Panc1 (cell line): ENCODE data around the gene STAMBP. TPM values are rescaled to one million over a fixed set of nuclear protein-coding genes. Genes with fewer than 3 reads are reported as not detected.

Source experiments
- ATAC-seq: fragments of 200-7000 bp; cut with Tn5 transposase; 2 replicates; pipeline ENCODE4 v1.9.1; 2020; ENCODE audit warnings: mild to moderate bottlenecking, moderate library complexity
- BruUV-seq: library from RNA; stranded (reverse); fragments of 400-500 nt; replicated peaks from 2 replicates; lab custom pipeline; 2021; lab: Mats Ljungman, UMichigan
- CTCF ChIA-PET: fragments of 300-600 bp; sonication (Branson Sonifier 250); formaldehyde crosslinking; loops from one replicate; lab custom pipeline; 2022; ENCODE audit warnings: antibody characterized with exemption; lab: Charles Lee
- POLR2A ChIA-PET: fragments of 300-600 bp; sonication (Branson Sonifier 250); formaldehyde crosslinking; loops from one replicate; lab custom pipeline; 2022; ENCODE audit warnings: antibody characterized with exemption; lab: Charles Lee
- DNase-seq: peaks from one replicate; pipeline ENCODE4 v3.0.0-alpha.2; 2010; ENCODE audit warnings: low read depth, low spot score
- H3K27ac ChIP-seq: 2 replicates; pipeline ENCODE4 v1.5.1; 2011; ENCODE audit warnings: mild to moderate bottlenecking, low read length, inconsistent platforms
- H3K27me3 ChIP-seq: fragments of 200-500 bp; sonication (Bioruptor generic); 2 replicates; pipeline ENCODE4 v1.6.0; 2014; ENCODE audit warnings: low read length, inconsistent platforms; ENCODE audit not compliant: control insufficient read depth, insufficient read depth
- H3K36me3 ChIP-seq: fragments of 200-500 bp; sonication (Bioruptor generic); 2 replicates; pipeline ENCODE4 v1.5.1; 2014; ENCODE audit warnings: inconsistent platforms, mild to moderate bottlenecking, low read length, moderate library complexity; ENCODE audit not compliant: control insufficient read depth, insufficient read depth
- H3K4me1 ChIP-seq: 2 replicates; pipeline ENCODE4 v1.5.1; 2011; ENCODE audit warnings: inconsistent platforms, mild to moderate bottlenecking, low read length, moderate library complexity; ENCODE audit not compliant: control insufficient read depth, insufficient read depth
- H3K4me3 ChIP-seq, 2 experiments: 2 replicates each; pipeline ENCODE4 v1.5.1; 2011 to 2012; ENCODE audit warnings: low read depth in 2 of 2, low read length in 2 of 2, mild to moderate bottlenecking in 2 of 2, inconsistent platforms in 1 of 2, moderate library complexity in 1 of 2
- H3K9me3 ChIP-seq: fragments of 200-500 bp; sonication (Bioruptor generic); 2 replicates; pipeline ENCODE4 v1.5.1; 2014; ENCODE audit warnings: low read depth, mild to moderate bottlenecking, inconsistent platforms, low read length, moderate library complexity; ENCODE audit not compliant: control insufficient read depth, insufficient read depth
- POLR2AphosphoS5 ChIP-seq: IDR thresholded peaks from 2 replicates; pipeline ENCODE4 v1.6.1; 2012; ENCODE audit warnings: mild to moderate bottlenecking, low read depth, low read length, moderate library complexity
- SIN3A ChIP-seq: IDR thresholded peaks from 2 replicates; pipeline ENCODE4 v1.6.1; 2012; ENCODE audit warnings: low read depth, mild to moderate bottlenecking, low read length, moderate library complexity, borderline replicate concordance; ENCODE audit not compliant: insufficient read depth
- TCF7L2 ChIP-seq: IDR thresholded peaks from 2 replicates; pipeline ENCODE4 v1.6.1; 2011; ENCODE audit warnings: mild to moderate bottlenecking, low read depth, low read length, inconsistent platforms
- in situ Hi-C: cut with HindIII; loops from 2 replicates; pipeline ENCODE4 v1.10.0; 2016; ENCODE audit warnings: low sequenced_read_pairs, low pct_unique_long_range_greater_than_20kb
- intact Hi-C: fragments of 100-400 bp; cut with micrococcal nuclease; formaldehyde crosslinking; loops from one replicate; pipeline ENCODE4 v1.10.0; 2022; ENCODE audit not compliant: unreplicated experiment
- total RNA-seq: library from RNA; stranded (reverse); gene quantifications from one replicate; pipeline ENCODE4 v1.2.1, GENCODE V29; 2021; ENCODE audit not compliant: unreplicated experiment
- TF ChIP-seq, protein P1 (sequence below): fragments of 450-650 bp; IDR thresholded peaks from 2 replicates; pipeline ENCODE4 v1.5.1; 2017; ENCODE audit warnings: mild to moderate bottlenecking
- TF ChIP-seq, protein P2 (sequence below), 2 experiments: IDR thresholded peaks; 2 replicates each; pipeline ENCODE4 v1.6.1; 2011 to 2012; ENCODE audit warnings: low read depth in 2 of 2, control low read depth in 1 of 2, low read length in 1 of 2, mild to moderate bottlenecking in 1 of 2, moderate library complexity in 1 of 2; ENCODE audit not compliant: insufficient read depth in 1 of 2

Gene STAMBP
- total RNA-seq, 1 experiment from 2014 or later = 49.0 TPM

DNA sequence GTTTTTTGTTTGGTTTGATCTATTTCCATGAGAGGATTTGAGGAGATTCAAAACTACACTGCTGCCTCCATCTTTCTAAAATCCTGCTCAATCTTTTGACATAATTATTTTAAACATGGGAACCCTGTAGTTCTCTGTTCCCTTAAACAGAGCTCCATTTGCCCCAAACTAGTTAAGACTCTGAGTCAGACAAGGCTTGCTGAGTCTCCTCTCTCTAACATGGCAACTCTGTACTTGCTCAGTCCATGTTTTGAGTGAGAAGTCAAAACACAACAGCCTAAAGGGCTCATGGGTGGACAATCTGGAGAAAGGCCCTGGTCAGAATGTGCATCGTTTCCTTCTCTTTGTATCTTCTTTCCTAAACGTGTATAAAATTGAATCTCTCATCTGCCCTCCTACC, 7.1 kb upstream of the STAMBP start:
- ChIA-PET CTCF (interaction anchor here (1.1 kb wide), 1 partner anchor 305 kb away, joined by 4 read pairs; no protein-coding TSS in a partner anchor), POLR2A (interaction anchor here (0.6 kb wide), 1 partner anchor 120 kb away, joined by 3 read pairs; no protein-coding TSS in a partner anchor)
- in situ Hi-C loops = no loop called here
- Histone ChIP-seq H3K4me1 (no peaks in the 10 kb centered on the region), H3K36me3 (no peaks in the 10 kb centered on the region), H3K27me3 (no peaks in the 10 kb centered on the region), H3K27ac (no peak overlapping the region), H3K9me3 (no peaks in the 10 kb centered on the region), H3K4me3 (no peak overlapping the region)
- BruUV-seq = no TSS peak
- DNase-seq = no peak
- no peak for TF ChIP-seq SIN3A
- TF ChIP-seq, protein P1, sequence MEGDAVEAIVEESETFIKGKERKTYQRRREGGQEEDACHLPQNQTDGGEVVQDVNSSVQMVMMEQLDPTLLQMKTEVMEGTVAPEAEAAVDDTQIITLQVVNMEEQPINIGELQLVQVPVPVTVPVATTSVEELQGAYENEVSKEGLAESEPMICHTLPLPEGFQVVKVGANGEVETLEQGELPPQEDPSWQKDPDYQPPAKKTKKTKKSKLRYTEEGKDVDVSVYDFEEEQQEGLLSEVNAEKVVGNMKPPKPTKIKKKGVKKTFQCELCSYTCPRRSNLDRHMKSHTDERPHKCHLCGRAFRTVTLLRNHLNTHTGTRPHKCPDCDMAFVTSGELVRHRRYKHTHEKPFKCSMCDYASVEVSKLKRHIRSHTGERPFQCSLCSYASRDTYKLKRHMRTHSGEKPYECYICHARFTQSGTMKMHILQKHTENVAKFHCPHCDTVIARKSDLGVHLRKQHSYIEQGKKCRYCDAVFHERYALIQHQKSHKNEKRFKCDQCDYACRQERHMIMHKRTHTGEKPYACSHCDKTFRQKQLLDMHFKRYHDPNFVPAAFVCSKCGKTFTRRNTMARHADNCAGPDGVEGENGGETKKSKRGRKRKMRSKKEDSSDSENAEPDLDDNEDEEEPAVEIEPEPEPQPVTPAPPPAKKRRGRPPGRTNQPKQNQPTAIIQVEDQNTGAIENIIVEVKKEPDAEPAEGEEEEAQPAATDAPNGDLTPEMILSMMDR = no peak
- TF ChIP-seq, protein P2, sequence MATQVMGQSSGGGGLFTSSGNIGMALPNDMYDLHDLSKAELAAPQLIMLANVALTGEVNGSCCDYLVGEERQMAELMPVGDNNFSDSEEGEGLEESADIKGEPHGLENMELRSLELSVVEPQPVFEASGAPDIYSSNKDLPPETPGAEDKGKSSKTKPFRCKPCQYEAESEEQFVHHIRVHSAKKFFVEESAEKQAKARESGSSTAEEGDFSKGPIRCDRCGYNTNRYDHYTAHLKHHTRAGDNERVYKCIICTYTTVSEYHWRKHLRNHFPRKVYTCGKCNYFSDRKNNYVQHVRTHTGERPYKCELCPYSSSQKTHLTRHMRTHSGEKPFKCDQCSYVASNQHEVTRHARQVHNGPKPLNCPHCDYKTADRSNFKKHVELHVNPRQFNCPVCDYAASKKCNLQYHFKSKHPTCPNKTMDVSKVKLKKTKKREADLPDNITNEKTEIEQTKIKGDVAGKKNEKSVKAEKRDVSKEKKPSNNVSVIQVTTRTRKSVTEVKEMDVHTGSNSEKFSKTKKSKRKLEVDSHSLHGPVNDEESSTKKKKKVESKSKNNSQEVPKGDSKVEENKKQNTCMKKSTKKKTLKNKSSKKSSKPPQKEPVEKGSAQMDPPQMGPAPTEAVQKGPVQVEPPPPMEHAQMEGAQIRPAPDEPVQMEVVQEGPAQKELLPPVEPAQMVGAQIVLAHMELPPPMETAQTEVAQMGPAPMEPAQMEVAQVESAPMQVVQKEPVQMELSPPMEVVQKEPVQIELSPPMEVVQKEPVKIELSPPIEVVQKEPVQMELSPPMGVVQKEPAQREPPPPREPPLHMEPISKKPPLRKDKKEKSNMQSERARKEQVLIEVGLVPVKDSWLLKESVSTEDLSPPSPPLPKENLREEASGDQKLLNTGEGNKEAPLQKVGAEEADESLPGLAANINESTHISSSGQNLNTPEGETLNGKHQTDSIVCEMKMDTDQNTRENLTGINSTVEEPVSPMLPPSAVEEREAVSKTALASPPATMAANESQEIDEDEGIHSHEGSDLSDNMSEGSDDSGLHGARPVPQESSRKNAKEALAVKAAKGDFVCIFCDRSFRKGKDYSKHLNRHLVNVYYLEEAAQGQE (IDR thresholded peaks at IDR 0.05; ENCODE audit: insufficient read depth in 1 of 2, low read depth in 2 of 2, low read length in 1 of 2) = no peak
- no peak for TF ChIP-seq POLR2AphosphoS5
- TF ChIP-seq TCF7L2 = no peak
- ATAC-seq = no peak
- intact Hi-C loops = no loop called here

DNA sequence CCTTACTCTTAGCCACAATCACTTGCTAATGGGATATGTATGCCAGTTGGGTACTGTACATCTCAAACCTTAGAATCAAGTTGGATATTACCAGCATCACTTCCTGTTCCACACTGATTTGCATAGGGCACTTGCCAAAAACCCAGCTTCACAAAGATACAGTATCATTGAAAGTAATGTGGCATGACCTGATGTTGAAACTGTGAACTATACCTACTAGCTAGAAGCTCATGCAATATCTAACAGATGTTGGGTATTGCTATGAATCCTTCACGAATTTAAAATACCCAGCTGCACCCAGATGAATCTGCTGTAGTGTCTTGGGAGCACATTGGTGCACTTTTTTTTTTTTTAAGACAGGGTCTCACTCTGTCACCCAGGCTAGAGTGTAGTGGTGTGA, 6.5 kb upstream of the STAMBP start:
- BruUV-seq = no TSS peak
- no peaks in the 10 kb centered on the region for H3K9me3 ChIP-seq
- no peak overlapping the region for H3K27ac ChIP-seq
- ChIA-PET CTCF (interaction anchor here (1.1 kb wide), 1 partner anchor 305 kb away, joined by 4 read pairs; no protein-coding TSS in a partner anchor), POLR2A (interaction anchor here (0.6 kb wide), 1 partner anchor 121 kb away, joined by 3 read pairs; no protein-coding TSS in a partner anchor)
- DNase-seq = no peak
- H3K27me3 ChIP-seq = no peaks in the 10 kb centered on the region
- H3K4me1 ChIP-seq = no peaks in the 10 kb centered on the region
- in situ Hi-C loops (no loop called here), intact Hi-C loops (no loop called here)
- no peaks in the 10 kb centered on the region for H3K36me3 ChIP-seq
- H3K4me3 ChIP-seq = no peak overlapping the region
- TF ChIP-seq, protein P1 = no peak
- TF ChIP-seq TCF7L2 (no peak), POLR2AphosphoS5 (no peak), SIN3A (no peak)
- TF ChIP-seq, protein P2 (IDR thresholded peaks at IDR 0.05; ENCODE audit: insufficient read depth in 1 of 2, low read depth in 2 of 2, low read length in 1 of 2) = no peak
- no peak for ATAC-seq
